ENCODE measurements around the gene CPLX3.
"Not testable (repeated sequence)": the region's sequence is repeated elsewhere in the genome, so short reads cannot be mapped to it uniquely, and the experiment has no call there.

Gene CPLX3

GRCh38 chr15:74826364-74826819 lies at the start of gene CPLX3:
Gene CPLX3 (plus strand): TSS chr15:74826627. CDS start chr15:74826704, 77 bp downstream.
- DNase-seq (ENCODE audit: low spot score), result peak; percentile 78

- peak; percentile 45 for DNase-seq (ENCODE audit: low spot score)
Measured at GRCh38 chr15:74776821-74777768, 49.3 kb upstream of the CPLX3 start.

GRCh38 chr15:74777769-74778598 lies 48.4 kb upstream of the CPLX3 start:
- no peak for DNase-seq (ENCODE audit: low spot score)

GRCh38 chr15:74778599-74778970 lies 47.8 kb upstream of the CPLX3 start:
- DNase-seq (ENCODE audit: low spot score), result no peak

GRCh38 chr15:74779162-74779648 lies 47.2 kb upstream of the CPLX3 start:
- DNase-seq (ENCODE audit: low spot score), result no peak

- no peak for DNase-seq (ENCODE audit: low spot score)
Measured at GRCh38 chr15:74780523-74781430, 45.6 kb upstream of the CPLX3 start.

- DNase-seq (ENCODE audit: low spot score), result peak; percentile 99
Measured at GRCh38 chr15:74781431-74782258, 44.8 kb upstream of the CPLX3 start, which contains the start of gene CSK. Gene CSK (plus strand): TSS chr15:74782080. CDS start chr15:74798298, 16,218 bp downstream.

GRCh38 chr15:74782259-74783071 lies 44.0 kb upstream of the CPLX3 start:
- DNase-seq (ENCODE audit: low spot score), result no peak

- peak; percentile 47 for DNase-seq (ENCODE audit: low spot score)
Measured at GRCh38 chr15:74783072-74783807, 43.2 kb upstream of the CPLX3 start.

- no peak for DNase-seq (ENCODE audit: low spot score)
Measured at GRCh38 chr15:74783808-74784175, 42.6 kb upstream of the CPLX3 start.

- no peak for DNase-seq (ENCODE audit: low spot score)
Measured at GRCh38 chr15:74784426-74785193, 41.8 kb upstream of the CPLX3 start.

- DNase-seq (ENCODE audit: low spot score), result no peak
Measured at GRCh38 chr15:74785194-74786032, 41.0 kb upstream of the CPLX3 start.

- not testable (repeated sequence) for DNase-seq (ENCODE audit: low spot score)
Measured at GRCh38 chr15:74786081-74786480, 40.3 kb upstream of the CPLX3 start.

GRCh38 chr15:74786551-74787165 lies 39.8 kb upstream of the CPLX3 start:
- DNase-seq (ENCODE audit: low spot score), result peak; percentile 60

GRCh38 chr15:74787251-74788041 lies 39.0 kb upstream of the CPLX3 start:
- DNase-seq (ENCODE audit: low spot score), result peak; percentile 78

Data from AG20443 (cell line).